GM23338 (cell line): ENCODE measurements around the gene PTPRE. TPM values are rescaled to one million over a fixed set of nuclear protein-coding genes. Genes with fewer than 3 reads are reported as not detected.

Source experiments
- ATAC-seq: fragments of 200-7000 bp; cut with Tn5 transposase; 3 replicates; pipeline ENCODE4 v1.9.1; 2020
- DNase-seq: peaks from one replicate; pipeline ENCODE4 v3.0.0-alpha.2; 2015; ENCODE audit warnings: low spot score
- H2AFZ ChIP-seq: fragments of 200-600 bp; sonication (generic); 2 replicates; pipeline ENCODE4 v1.8.0; 2016; ENCODE audit warnings: antibody characterized with exemption, mild to moderate bottlenecking, moderate library complexity
- H3F3A ChIP-seq: fragments of 200-600 bp; sonication (generic); replicated peaks from 2 replicates; pipeline ENCODE4 v1.8.0; 2017; ENCODE audit warnings: antibody characterized with exemption, mixed run types, low read depth
- H3K27ac ChIP-seq: fragments of 200-600 bp; sonication (generic); 2 replicates; pipeline ENCODE4 v1.6.1; 2016; ENCODE audit warnings: low read depth
- H3K27me3 ChIP-seq: fragments of 200-600 bp; sonication (generic); 2 replicates; pipeline ENCODE4 v1.8.0; 2016; ENCODE audit warnings: mild to moderate bottlenecking, mixed run types, moderate library complexity; ENCODE audit not compliant: insufficient read depth
- H3K36me3 ChIP-seq: fragments of 200-600 bp; sonication (generic); 2 replicates; pipeline ENCODE4 v1.8.0; 2016; ENCODE audit warnings: mild to moderate bottlenecking; ENCODE audit not compliant: insufficient read depth
- H3K4me1 ChIP-seq: fragments of 200-600 bp; sonication (generic); 2 replicates; pipeline ENCODE4 v1.8.0; 2016; ENCODE audit warnings: mild to moderate bottlenecking, moderate library complexity; ENCODE audit not compliant: insufficient read depth
- H3K4me2 ChIP-seq: fragments of 200-600 bp; sonication (generic); 2 replicates; pipeline ENCODE4 v1.7.1; 2017; ENCODE audit warnings: mixed run types
- H3K4me3 ChIP-seq: fragments of 200-600 bp; sonication (generic); 2 replicates; pipeline ENCODE4 v1.6.1; 2016; ENCODE audit warnings: mixed run types
- H3K79me2 ChIP-seq: fragments of 200-600 bp; sonication (generic); replicated peaks from 2 replicates; pipeline ENCODE4 v1.8.0; 2017; ENCODE audit warnings: mild to moderate bottlenecking; ENCODE audit not compliant: insufficient read depth
- H3K9me2 ChIP-seq: fragments of 200-600 bp; sonication (generic); 2 replicates; pipeline ENCODE4 v1.8.0; 2017; ENCODE audit not compliant: insufficient read depth
- H4K20me1 ChIP-seq: fragments of 200-600 bp; sonication (generic); replicated peaks from 2 replicates; pipeline ENCODE4 v1.8.0; 2017; ENCODE audit warnings: mild to moderate bottlenecking; ENCODE audit not compliant: insufficient read depth
- H3K27ac Mint-ChIP-seq: 2 replicates; pipeline ENCODE4 v1.8.0; 2020; ENCODE audit warnings: inconsistent platforms, mild to moderate bottlenecking, moderate library complexity, mixed read lengths
- H3K27me3 Mint-ChIP-seq: 3 replicates; pipeline ENCODE4 v1.8.0; 2022; ENCODE audit warnings: low read depth, mild to moderate bottlenecking, moderate library complexity, mixed read lengths, inconsistent platforms; ENCODE audit not compliant: insufficient read depth, poor library complexity
- H3K36me3 Mint-ChIP-seq: 3 replicates; pipeline ENCODE4 v1.8.0; 2021; ENCODE audit warnings: low read depth, mild to moderate bottlenecking, inconsistent platforms, moderate library complexity, mixed read lengths
- H3K4me1 Mint-ChIP-seq: 3 replicates; pipeline ENCODE4 v1.8.0; 2020; ENCODE audit warnings: mild to moderate bottlenecking, inconsistent platforms, mixed read lengths
- H3K4me3 Mint-ChIP-seq: 3 replicates; pipeline ENCODE4 v1.8.0; 2021; ENCODE audit warnings: moderate library complexity, mild to moderate bottlenecking, inconsistent platforms, mixed read lengths
- H3K9me3 Mint-ChIP-seq: 3 replicates; pipeline ENCODE4 v1.8.0; 2020; ENCODE audit warnings: moderate library complexity, mild to moderate bottlenecking, inconsistent platforms, mixed read lengths
- CREB1 ChIP-seq: fragments of 250-450 bp; sonication (Bioruptor Pico); IDR thresholded peaks from 2 replicates; pipeline ENCODE4 v1.5.0; 2020; ENCODE audit warnings: low read depth, mild to moderate bottlenecking, moderate library complexity
- CTCF ChIP-seq, 2 experiments: fragments of 200-600 bp in 1 of 2; sonication (generic) in 1 of 2; conservative IDR thresholded peaks; 2 replicates each; pipeline versions ENCODE4 v1.5.1 to v1.6.1; 2016 to 2017; ENCODE audit warnings: antibody characterized with exemption in 2 of 2, low read depth in 2 of 2, mild to moderate bottlenecking in 2 of 2, moderate library complexity in 1 of 2
- JUNB ChIP-seq: IDR thresholded peaks from one replicate; pipeline ENCODE4 v1.6.1; 2016; ENCODE audit warnings: antibody characterized with exemption; ENCODE audit not compliant: unreplicated experiment
- NANOG ChIP-seq: IDR thresholded peaks from 2 replicates; pipeline ENCODE4 v1.6.1; 2016; ENCODE audit warnings: antibody characterized with exemption, borderline replicate concordance
- POLR2AphosphoS5 ChIP-seq: IDR thresholded peaks from 2 replicates; pipeline ENCODE4 v1.6.1; 2016; ENCODE audit warnings: antibody characterized with exemption, low read depth
- REST ChIP-seq: IDR thresholded peaks from one replicate; pipeline ENCODE4 v1.6.1; 2018; ENCODE audit warnings: antibody characterized with exemption; ENCODE audit not compliant: unreplicated experiment
- STAT1 ChIP-seq: IDR thresholded peaks from one replicate; pipeline ENCODE4 v1.6.1; 2016; ENCODE audit warnings: antibody characterized with exemption; ENCODE audit not compliant: unreplicated experiment
- ZNF114 ChIP-seq: fragments of 250-450 bp; sonication (Bioruptor Pico); IDR thresholded peaks from 2 replicates; pipeline ENCODE4 v1.5.0; 2020; ENCODE audit warnings: mild to moderate bottlenecking, moderate library complexity
- ZNF331 ChIP-seq: fragments of 250-450 bp; sonication (Bioruptor Pico); IDR thresholded peaks from 2 replicates; pipeline ENCODE4 v1.5.0; 2020; ENCODE audit warnings: low read depth, mild to moderate bottlenecking, moderate library complexity
- polyA plus RNA-seq: library from polyadenylated mRNA; unstranded; fragments of >200 nt; fragmentation: Nextera tagmentation; extraction: Ambion mirVana; gene quantifications from 2 replicates; pipeline ENCODE4 v1.2.1, GENCODE V29; 2016
- total RNA-seq: library from RNA; depleted of rRNA; stranded (reverse); fragments of >200 nt; shearing (Covaris generic); gene quantifications from 2 replicates; pipeline ENCODE4 v1.2.3, GENCODE V29; 2014

The PTPRE gene
- total and polyA plus RNA-seq, 2 experiments from 2014 or later, result 0.34 to 0.42 TPM

GRCh38 chr10:127872011-127872761 lies 34.7 kb upstream of the PTPRE start:
- H3K4me3 Mint-ChIP-seq, result no peak overlapping the region
- no peaks in the 10 kb centered on the region; the same call in 2 of the 3 replicates for H3K4me1 Mint-ChIP-seq
- no peaks in the 10 kb centered on the region for H3K36me3 ChIP-seq
- H3K27ac ChIP-seq, result no peak overlapping the region
- no peaks in the 10 kb centered on the region for H3K27me3 Mint-ChIP-seq
- no peak overlapping the region for H3K4me3 ChIP-seq
- no peaks in the 10 kb centered on the region for H4K20me1 ChIP-seq
- peaks cover 18% of the 10 kb centered on the region for H3K9me3 Mint-ChIP-seq
- H3K4me1 ChIP-seq, result no peaks in the 10 kb centered on the region
- no peaks in the 10 kb centered on the region for H3K27me3 ChIP-seq
- H3K4me2 ChIP-seq, result no peak overlapping the region
- ATAC-seq, result no peak
- H3K27ac Mint-ChIP-seq, result no peak overlapping the region
- no peak for TF ChIP-seq NANOG
- TF ChIP-seq POLR2AphosphoS5, result no peak
- no peak for TF ChIP-seq STAT1
- TF ChIP-seq ZNF114 (CRISPR knock-in tag), result no peak
- H3K9me2 ChIP-seq, result no peaks in the 10 kb centered on the region
- H3K36me3 Mint-ChIP-seq, result no peaks in the 10 kb centered on the region; the same call in 2 of the 3 replicates
- H3K79me2 ChIP-seq, result no peaks in the 10 kb centered on the region
- no peaks in the 10 kb centered on the region for H3F3A ChIP-seq
- H2AFZ ChIP-seq, result no peak overlapping the region
- no peak for DNase-seq

GRCh38 chr10:127872871-127873600 lies 33.9 kb upstream of the PTPRE start:
- Mint-ChIP-seq H3K4me1 (no peaks in the 10 kb centered on the region; the same call in 2 of the 3 replicates), H3K4me3 (no peak overlapping the region; the same call in 2 of the 3 replicates), H3K36me3 (no peaks in the 10 kb centered on the region; the same call in 2 of the 3 replicates), H3K27ac (no peak overlapping the region), H3K9me3 (peaks cover 18% of the 10 kb centered on the region), H3K27me3 (no peaks in the 10 kb centered on the region)
- Histone ChIP-seq H3K27me3 (no peaks in the 10 kb centered on the region), H3K27ac (no peak overlapping the region), H3F3A (no peaks in the 10 kb centered on the region), H3K79me2 (no peaks in the 10 kb centered on the region), H3K4me2 (no peak overlapping the region), H3K9me2 (no peaks in the 10 kb centered on the region), H3K4me1 (no peaks in the 10 kb centered on the region), H3K36me3 (no peaks in the 10 kb centered on the region), H2AFZ (no peak overlapping the region), H4K20me1 (no peaks in the 10 kb centered on the region), H3K4me3 (no peak overlapping the region)
- DNase-seq (no peak), ATAC-seq (no peak)
- TF ChIP-seq ZNF114 (CRISPR knock-in tag) (no peak), CTCF (conservative IDR thresholded peaks at IDR 0.05; ENCODE audit: low read depth in 2 of 2) (peak in 1 of 2 experiments; percentile 20; a peak in 2 of 4 replicates), POLR2AphosphoS5 (no peak)

GRCh38 chr10:127873901-127874470 lies 32.9 kb upstream of the PTPRE start:
- no peaks in the 10 kb centered on the region for H3K9me2 ChIP-seq
- H3K4me2 ChIP-seq, result no peak overlapping the region
- peaks cover 13% of the 10 kb centered on the region for H3K9me3 Mint-ChIP-seq
- no peaks in the 10 kb centered on the region for H3K79me2 ChIP-seq
- H3F3A ChIP-seq, result no peaks in the 10 kb centered on the region
- no peaks in the 10 kb centered on the region; the same call in 2 of the 3 replicates for H3K36me3 Mint-ChIP-seq
- H3K4me1 ChIP-seq, result no peaks in the 10 kb centered on the region
- no peak overlapping the region for H3K27ac ChIP-seq
- no peak overlapping the region for H3K4me3 Mint-ChIP-seq
- no peak overlapping the region for H3K27ac Mint-ChIP-seq
- H3K4me3 ChIP-seq, result no peak overlapping the region
- H3K36me3 ChIP-seq, result no peaks in the 10 kb centered on the region
- DNase-seq (no peak), ATAC-seq (no peak)
- no peak overlapping the region for H2AFZ ChIP-seq
- no peaks in the 10 kb centered on the region for H4K20me1 ChIP-seq
- no peaks in the 10 kb centered on the region; the same call in 2 of the 3 replicates for H3K4me1 Mint-ChIP-seq
- H3K27me3 ChIP-seq, result no peaks in the 10 kb centered on the region
- no peaks in the 10 kb centered on the region for H3K27me3 Mint-ChIP-seq
- no peak for TF ChIP-seq CREB1 (CRISPR knock-in tag)
- TF ChIP-seq POLR2AphosphoS5, result no peak
- TF ChIP-seq NANOG, result no peak
- TF ChIP-seq JUNB, result no peak
- no peak for TF ChIP-seq REST
- no peak for TF ChIP-seq CTCF (conservative IDR thresholded peaks at IDR 0.05; ENCODE audit: low read depth in 2 of 2)
- no peak for TF ChIP-seq ZNF331 (CRISPR knock-in tag)
